GM19035 (cell line): Measurements from ENCODE around the gene CCDC93.
"Not testable (repeated sequence)": the region's sequence is repeated elsewhere in the genome, so short reads cannot be mapped to it uniquely, and the experiment has no call there.

Experiments
- ATAC-seq: cut with Tn5 transposase; IDR thresholded peaks from one replicate; pipeline ENCODE4 v1.9.1; 2021; ENCODE audit not compliant: unreplicated experiment

Gene CCDC93

DNA sequence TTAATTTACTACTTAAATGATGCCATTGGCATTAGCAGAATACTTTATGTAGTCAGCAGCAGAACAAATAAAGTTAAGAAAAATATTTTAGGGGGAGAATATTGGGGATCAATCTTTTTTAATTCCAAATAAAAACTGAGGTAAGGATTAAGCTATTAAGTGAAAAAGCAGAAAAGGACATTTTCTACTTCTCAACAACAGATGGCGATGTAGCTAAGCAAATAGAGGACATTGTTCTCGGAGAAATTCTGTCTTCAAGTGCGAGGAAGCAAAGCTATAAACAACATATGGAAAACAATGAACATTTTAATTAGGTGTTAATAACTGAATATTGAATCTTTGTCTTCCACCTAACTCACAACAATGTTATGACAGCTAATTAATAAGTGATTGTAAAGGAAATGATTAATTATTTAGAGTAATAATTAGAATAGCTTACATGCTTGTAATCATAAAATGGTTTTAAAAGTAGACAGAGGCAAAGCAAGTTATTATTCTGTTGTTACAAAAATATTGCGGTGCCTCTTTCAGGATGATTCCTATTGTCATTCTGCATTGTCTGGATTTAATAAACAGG, 32.9 kb upstream of the CCDC93 start:
- no peak for ATAC-seq

DNA sequence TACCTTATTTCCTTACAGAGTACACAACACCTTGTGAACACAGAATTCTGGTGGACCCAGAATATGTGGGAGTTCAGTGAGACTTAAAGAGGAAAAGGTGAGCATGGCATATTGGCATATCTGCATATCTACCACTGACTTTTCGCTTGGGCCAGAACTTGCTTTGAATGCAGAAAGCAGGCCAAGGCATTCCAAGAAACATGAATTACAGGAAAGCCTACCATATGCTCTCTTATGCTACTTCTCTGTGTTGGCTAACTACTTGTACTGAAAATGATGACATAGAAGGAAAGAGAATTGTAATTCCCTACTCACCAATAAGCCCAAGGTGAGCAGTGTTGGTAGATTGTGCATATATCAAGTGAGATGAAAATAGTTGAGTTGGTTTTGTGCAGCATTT, 31.4 kb upstream of the CCDC93 start:
- no peak for ATAC-seq

DNA sequence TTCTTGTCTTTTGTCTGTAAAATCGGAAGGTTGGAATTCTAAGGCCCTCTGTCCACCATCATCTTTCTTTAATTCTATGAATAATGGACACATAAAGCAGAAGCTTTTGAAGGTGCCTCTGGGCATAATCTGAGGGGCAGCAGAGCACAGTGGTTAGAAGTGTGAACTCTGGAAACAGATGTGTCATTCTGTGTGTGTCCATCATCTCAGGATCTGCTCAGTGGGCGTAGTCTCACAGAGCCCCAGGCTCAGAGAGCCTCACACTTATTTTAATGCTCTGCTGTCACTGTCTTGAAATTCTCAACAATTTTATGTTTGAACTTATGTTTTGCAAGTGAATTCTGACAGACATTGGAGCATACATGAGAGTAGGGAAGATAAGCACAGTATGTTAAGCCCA, 31.0 kb upstream of the CCDC93 start:
- ATAC-seq: no peak

DNA sequence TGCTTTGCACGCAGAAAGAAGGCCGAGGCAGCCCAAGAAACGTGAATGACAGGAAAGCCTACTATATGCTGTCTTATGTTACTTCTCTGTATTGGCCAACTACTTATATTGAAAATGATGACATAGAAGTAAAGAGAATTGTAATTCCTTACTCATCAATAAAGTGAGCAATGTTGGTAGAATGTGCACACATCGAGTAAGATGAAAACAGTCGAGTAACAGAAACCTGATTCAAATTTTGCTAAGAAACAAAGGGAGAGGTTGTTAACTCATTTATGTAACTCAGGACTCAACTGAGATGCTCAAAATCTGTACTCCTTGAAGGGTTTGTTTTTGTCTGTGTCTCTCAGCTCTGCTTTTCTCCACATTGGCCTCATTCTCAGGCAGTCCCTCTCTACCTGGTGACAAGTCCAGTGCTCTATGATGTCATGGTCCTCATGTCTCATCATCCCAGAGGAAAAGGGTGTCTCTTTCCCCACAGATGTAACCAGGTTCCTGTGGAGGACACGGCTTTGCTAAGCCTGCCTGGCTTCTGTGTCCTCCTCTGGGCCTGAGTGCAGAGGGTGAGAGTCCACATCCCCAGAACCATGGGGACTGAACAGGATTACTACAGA, 30.3 kb upstream of the CCDC93 start:
- no peak for ATAC-seq

DNA sequence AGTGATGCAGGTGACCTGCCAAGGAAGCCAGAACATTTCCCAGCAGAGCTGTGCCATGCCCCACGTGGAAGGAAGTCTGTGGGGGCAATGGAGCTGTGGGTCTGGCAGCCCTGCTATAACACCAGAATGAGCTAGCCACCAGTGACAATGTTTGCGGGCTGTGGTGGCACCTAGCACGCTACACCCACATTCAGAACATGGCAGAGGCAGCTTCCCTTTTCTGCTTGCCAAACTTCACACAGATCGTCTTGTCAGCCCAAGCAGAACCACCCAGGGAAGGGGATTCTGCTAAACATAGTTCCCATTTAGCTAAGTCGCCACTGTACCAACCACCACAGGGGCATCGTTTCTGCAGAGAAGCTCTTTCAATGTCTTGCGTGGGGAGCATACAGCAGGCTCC, 27.0 kb upstream of the CCDC93 start:
- ATAC-seq: no peak

DNA sequence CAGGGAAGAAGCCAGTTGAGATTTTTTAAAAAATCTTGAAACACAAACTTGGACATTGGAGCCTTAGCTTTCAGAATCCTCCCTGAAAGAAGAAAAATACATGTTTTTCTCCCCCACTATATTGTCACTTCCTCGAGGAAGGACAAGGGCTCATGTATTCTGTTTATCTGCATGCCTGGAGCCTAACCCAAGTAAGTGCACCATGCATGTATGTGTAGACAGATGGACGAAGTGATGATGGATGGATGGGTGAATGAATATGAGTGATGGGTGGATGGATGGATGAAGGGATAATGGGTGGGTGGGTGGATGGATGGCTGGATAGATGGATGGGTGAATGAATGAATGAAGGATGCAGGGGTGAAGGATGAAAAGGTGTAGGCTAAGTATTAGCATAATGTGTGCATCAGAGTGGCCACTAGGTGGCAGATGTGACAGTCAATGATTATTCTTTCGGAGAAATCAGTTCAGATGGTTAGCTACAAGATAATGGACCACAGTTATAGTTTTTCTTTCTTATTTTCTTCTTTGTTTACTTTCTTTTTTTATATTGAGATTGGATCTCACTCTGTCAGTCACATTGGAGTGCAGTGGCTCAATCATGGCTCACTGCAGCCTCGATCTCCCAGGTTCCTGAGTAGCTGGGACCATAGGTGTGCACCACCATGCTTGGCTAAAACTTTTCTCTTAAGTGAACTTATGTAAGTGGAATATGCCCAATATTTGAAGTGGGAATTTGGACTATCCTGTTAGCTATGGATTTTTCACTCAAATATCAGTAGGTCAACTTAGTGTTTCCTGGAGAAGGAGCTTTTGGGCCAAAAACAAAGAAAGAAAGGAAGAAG, 18.5 kb upstream of the CCDC93 start:
- ATAC-seq: peak; percentile 93

DNA sequence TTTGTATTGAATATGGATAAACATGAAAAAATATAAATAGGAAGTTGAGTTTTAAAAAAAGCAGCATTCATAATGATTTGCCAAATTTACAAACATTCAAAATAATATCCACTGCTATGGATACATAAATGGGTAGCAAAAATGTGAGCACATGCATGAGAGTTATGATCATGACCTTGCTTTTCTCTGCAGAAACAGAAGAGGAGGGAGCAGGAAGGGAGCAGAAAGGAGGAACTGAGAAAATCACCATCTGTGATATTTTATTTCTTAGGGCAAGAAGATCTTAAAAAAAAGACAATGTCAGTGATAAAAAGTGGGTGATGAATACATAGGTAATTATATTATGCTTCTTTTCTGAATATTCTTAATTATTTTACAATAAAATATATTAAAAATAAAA, 17.7 kb upstream of the CCDC93 start:
- ATAC-seq: no peak

DNA sequence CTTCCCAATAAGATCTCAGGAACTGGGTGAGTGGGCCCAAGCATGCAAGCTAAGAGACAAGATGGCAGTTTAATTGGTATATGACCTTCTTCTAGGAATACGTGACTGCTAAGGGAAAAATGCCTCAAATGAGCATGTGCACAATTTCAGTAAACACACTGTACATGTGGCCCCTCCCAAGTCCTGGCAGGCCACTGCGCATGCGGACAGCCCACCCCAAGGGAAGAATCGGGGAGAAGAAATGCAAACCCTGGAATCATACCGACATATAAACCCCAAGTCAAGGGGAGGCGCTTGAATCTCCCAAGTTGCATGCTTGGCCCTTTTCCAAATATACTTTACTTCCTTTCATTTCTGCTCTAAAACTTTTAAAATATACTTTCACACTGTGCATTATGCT, 15.2 kb upstream of the CCDC93 start:
- no peak for ATAC-seq

DNA sequence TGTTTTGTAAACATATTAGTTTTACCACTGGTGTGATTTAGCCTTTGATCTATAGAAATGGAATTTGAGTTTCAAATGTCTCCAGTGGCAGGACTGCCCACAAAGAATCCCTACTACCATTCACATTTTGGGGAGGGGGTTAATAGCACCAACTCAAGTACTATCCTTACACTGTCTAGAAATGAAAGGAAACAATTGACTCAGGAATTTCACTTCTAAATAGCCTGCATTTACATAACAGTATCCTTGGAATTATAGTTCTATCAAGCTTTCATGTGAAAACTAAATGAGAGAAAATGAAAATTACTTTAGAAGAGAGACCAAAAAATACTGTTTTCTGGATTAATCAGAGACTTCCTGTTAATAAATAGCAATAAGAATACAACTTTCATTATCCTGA, 7.5 kb upstream of the CCDC93 start:
- no peak for ATAC-seq

DNA sequence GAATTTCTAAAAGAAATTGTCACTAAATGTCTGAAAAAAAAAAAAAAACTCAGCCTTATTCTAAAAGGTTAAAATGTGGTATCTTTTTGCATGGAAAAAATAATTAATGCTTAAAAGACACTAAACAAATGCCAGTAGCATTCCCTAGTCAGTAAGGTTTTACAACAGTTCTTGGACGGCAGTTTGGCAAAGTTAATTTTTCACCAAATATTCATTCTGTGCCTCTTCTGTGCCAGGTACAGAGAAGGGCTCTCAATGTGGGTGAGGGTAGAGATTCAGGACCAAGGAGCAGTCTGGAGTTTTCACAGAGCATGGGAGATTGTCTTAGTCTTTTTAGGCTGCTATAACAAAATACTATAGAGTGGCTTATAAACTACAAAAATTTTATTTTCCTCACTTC, 6.0 kb upstream of the CCDC93 start:
- ATAC-seq: no peak

DNA sequence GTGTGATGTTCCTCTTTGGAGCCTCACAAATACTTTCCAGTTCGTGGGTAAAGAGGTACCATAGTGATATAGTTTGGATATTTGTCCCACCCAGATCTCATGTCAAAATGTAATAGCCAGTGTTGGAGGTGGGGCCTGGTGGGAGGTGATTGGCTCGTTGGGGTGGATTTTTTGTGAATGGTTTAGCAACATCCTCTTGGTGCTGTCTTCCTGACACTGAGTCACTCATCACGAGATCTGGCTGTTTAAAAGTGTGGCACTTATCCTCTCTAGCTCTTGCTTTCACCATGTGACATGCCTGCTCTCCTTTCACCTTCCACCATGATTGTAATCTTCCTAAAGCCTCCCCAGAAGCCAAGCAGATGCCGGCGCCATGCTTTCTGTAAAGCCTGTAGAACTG, 3.0 kb upstream of the CCDC93 start:
- ATAC-seq: no peak

DNA sequence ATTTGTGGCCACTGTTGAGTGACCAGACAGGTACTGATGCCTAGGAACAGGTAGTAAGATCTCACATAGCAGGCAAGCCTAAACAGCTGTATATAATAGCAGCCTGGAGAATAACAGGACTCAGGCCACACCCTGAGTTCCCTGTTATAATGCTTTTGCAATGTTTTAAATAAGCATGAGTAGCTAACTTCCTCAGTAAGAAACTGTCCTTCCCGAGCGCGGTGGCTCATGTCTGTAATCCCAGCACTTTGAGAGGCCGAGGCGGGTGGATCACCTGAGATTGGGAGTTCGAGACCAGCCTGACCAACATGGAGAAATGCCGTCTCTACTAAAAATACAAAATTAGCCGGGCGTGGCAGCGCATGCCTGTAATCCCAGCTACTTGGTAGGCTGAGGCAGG, 1.9 kb upstream of the CCDC93 start:
- not testable (repeated sequence) for ATAC-seq

DNA sequence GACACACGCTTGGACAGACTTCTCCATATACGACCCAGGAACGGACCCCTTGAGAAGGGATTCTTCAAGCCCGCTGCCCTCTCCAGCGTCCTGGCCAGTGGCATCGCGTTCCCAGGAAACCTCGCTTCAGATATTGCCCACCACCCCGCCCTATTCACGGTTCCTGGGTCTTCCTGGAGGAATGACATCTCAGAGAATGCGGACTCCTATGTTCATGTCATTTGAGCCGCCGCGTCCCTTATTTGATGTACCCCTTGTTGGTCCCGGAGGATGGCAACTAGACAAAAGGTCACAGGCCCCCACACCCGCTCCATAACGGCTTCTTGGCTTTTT, 588 bp upstream of the CCDC93 start:
- ATAC-seq: no peak

DNA sequence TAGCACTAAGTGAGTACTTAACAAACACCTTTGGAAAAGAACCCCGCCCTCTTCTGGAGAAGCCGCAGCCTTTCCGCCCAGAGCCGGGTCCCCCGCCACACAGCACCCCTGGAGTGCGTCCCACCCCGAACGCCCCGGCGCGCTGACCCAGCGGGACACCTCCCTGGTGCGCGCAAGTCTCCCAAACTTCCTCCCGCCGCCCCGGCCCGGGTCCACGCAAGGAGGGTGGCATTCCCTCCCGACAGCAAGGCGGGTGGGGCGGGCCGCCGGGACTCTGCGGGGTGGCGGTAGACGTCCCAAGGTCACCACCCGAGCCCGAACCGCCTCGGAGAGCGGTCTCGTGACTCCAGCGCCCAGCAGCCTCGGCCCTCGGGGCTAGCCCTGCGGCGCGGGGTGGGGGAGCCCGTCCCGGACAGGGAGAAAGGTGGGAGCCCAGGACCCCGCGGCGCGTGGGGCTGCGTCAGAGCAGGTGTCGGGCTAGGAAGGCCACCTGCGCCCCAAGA, 598 bp downstream of the CCDC93 start:
- peak; percentile 36 for ATAC-seq

DNA sequence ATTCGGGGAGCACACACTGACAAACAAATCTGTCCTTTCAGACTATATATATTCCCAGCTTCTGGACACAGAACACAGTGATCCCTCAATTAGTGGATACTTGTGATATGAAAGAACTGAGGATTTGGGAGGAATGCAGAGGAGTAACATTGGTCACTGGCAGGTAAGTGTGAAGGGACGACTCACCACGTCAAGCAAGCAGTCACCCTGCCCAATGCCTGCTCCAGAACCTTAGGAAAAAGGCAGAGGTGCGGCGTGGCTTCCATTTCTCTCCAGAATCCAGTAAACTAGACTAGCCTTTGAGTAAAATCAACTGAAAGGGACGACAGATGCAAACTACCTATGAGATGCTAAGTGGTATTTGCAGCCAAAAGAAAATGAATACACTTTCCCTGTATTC, 1.1 kb downstream of the CCDC93 start:
- ATAC-seq: no peak

DNA sequence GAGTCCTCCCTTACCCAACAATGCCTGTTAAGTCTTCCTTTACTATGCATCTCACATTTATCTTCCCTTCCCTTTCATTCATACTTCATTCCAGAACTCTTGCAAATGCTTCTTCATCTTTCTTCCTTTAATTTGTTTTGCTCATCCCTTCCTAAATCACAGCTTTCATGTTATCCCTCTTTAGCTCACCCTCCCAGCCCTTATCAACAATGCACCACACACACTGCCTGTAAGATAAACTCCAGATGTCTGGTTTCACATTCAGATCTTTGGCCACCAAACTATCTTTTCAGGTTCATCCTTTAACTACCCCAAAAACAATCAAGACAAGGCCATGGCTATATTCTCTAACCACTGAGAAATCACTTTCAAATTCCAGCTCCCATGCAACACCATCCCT, 3.4 kb downstream of the CCDC93 start:
- no peak for ATAC-seq

DNA sequence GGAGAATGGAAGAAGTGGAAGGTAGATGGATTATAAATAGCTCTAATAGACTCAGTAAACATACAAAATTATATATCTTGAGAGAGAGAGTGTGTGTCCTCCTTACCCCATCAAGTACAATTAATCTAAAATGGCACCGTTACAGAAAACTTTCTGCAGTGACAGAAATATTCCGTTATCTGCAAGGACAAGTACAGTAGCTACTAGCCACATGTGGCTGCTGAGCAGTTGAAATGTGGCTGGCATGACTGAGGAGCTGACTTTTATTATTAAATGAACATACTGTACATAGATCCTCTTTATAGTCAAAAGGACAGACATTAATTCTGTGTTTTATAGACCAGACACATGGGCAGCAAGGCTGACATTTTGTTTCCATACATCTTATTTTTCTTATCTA, 7.0 kb downstream of the CCDC93 start:
- no peak for ATAC-seq

DNA sequence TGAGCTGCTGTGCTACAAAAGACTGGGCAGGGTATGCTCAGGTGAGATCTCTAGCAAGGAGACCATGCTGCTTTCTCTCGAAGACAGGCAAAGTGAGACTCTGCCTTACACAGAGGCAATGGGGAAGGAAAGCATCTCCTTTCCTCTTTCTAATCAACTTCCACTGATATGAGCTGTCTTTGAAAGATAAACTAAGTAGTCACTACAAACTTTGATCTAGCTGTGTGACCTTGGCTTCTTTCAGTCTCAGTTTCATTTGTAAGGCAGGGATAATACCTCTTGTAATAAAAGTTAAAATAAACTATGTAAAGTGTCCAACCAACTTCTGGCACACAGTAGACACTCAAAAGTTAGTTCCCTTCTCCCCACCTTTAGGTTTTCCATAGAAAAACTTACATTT, 7.5 kb downstream of the CCDC93 start:
- ATAC-seq: no peak

DNA sequence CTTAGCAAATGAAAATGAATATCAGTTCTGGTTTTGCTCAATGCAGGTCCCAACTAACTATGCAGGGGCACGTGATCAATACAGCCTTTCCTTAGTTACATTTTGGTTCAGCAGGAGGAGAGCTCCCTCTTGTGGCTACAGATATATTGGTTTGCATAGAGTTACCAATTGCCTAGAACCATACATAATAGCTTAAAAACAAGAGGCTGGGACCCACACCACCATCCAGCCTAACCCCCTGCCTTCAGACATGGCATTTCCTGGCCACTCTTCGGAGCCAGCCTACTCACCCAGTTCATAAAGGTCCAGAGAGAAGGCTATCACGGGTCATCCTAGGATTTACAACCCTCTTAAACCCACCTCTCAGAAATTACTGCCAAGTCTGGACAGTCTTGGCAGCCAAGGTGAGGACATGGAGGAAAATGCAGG, 10.5 kb downstream of the CCDC93 start:
- ATAC-seq: peak; percentile 100

DNA sequence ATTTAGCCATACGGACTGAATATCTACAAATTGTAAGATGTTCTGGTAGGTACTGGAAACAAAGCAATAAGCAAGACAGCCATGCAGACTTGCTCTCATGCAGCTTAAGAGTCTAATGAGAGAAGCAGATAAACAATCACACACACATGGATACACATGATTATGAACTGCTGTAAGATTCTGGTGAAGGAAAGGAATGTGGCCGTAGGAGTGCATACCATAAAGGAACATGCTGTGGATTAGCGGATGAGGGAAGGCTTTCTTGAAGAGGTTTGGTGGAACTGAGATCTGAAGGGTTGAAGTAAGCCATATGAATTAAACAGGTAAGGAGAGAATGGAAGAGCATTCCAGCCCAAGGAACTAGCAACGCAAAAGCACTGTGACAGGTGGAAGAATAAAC, 13.8 kb downstream of the CCDC93 start:
- ATAC-seq: no peak

DNA sequence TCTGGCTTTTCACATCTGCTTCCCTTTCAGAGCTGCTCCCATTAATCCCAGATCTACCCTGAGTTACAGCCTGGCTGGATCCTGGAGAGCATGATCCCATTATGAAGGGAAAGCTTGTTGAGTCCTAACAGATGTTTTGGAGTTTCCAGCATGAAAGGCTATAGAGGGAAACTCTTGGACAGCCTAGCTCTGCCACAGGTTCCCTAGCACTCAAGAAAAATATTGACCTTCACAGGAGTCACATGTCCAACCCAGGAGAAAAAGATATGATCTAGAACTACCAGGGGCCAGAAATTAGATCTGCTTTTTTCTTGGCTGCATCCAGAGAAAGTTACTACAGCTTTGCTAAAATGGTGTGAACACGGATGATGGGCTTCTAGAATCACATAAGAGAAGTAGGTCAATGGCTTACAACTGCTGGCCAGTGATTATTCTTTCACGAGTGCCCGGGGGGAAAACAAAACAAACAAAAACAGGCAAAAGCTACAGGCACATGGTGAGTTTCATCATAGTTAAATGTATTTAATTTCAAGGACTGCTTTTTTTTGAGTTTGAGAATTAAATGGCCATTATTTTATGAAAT, 15.9 kb downstream of the CCDC93 start:
- no peak for ATAC-seq

DNA sequence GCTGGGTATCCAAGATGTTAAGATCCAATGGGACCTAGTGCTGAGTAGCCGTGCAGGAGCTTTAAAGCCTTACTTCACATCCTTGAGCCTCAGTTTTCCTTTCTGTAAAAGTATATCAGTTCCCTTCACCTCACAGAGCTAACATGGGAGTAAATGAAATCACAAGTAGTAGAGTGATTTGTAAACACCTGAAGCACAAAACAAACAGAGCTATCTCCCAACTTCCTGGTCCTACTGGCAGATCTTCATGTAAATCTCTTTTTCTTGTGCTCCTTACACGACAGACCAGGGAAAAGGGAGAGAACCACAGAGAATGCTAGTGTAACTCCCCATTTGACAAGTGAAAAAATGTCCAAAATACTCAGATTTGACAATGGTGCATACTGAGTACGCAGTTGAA, 17.3 kb downstream of the CCDC93 start:
- ATAC-seq: no peak
